Naive thymus-derived CD4-positive, alpha-beta T cell (primary cell): ENCODE results near the gene CHURC1. TPM values are rescaled to one million over a fixed set of nuclear protein-coding genes. Genes with fewer than 3 reads are reported as not detected.
A peak's percentile ranks its signal among the peaks of the same experiment; 100 is the strongest.

Experiments used
- ATAC-seq: fragments of 150-1000 bp; cut with Tn5 transposase; 2 replicates; pipeline ENCODE4 v1.10.0; 2021; ENCODE audit warnings: mild to moderate bottlenecking, moderate library complexity
- CTCF ChIA-PET: fragments of 350-600 bp; sonication (Branson Sonifier 250); formaldehyde crosslinking; loops from one replicate; lab custom pipeline; 2021; ENCODE audit warnings: antibody characterized with exemption; lab: Charles Lee
- POLR2A ChIA-PET: fragments of 350-600 bp; sonication (Branson Sonifier 250); formaldehyde crosslinking; loops from one replicate; lab custom pipeline; 2021; ENCODE audit warnings: antibody characterized with exemption, inconsistent platforms; lab: Charles Lee
- DNase-seq, 9 donors: peaks; one replicate each; pipeline versions ENCODE4 v3.0.0 to v3.0.0-alpha.2; 2020 to 2022; ENCODE audit warnings: mixed read lengths in 1 of 9
- H3K27ac ChIP-seq: one replicate; pipeline ENCODE4 v1.7.0; 2013; ENCODE audit warnings: mild to moderate bottlenecking, low read depth, low read length, moderate library complexity
- H3K27me3 ChIP-seq, 2 donors: one replicate each; pipeline ENCODE4 v1.7.0; 2013; ENCODE audit warnings: low read length in 2 of 2, mild to moderate bottlenecking in 2 of 2, moderate library complexity in 2 of 2; ENCODE audit not compliant: control insufficient read depth in 2 of 2, insufficient read depth in 2 of 2
- H3K36me3 ChIP-seq, 3 experiments: 1 replicate in 2 of 3; 2 replicates in 1 of 3; pipeline ENCODE4 v1.7.0; 2013; ENCODE audit warnings: low read length in 3 of 3, mild to moderate bottlenecking in 3 of 3, moderate library complexity in 1 of 3; ENCODE audit not compliant: insufficient read depth in 3 of 3, control insufficient read depth in 2 of 3
- H3K4me1 ChIP-seq, 2 donors: one replicate each; pipeline ENCODE4 v1.7.0; 2013; ENCODE audit warnings: low read length in 2 of 2, mild to moderate bottlenecking in 2 of 2, moderate library complexity in 1 of 2; ENCODE audit not compliant: control insufficient read depth in 2 of 2, insufficient read depth in 2 of 2
- H3K4me3 ChIP-seq: 2 replicates; pipeline ENCODE4 v1.7.0; 2013; ENCODE audit warnings: mild to moderate bottlenecking, low read length
- H3K9me3 ChIP-seq, 3 experiments: 1 replicate in 2 of 3; 2 replicates in 1 of 3; pipeline ENCODE4 v1.7.0; 2013; ENCODE audit warnings: low read length in 3 of 3; ENCODE audit not compliant: control insufficient read depth in 2 of 3
- H3K27ac Mint-ChIP-seq, 9 donors: one replicate each; pipeline ENCODE4 v1.8.0; 2020 to 2022; ENCODE audit warnings: mixed read lengths in 9 of 9, mild to moderate bottlenecking in 8 of 9, moderate library complexity in 5 of 9, inconsistent platforms in 2 of 9
- H3K27me3 Mint-ChIP-seq, 5 donors: one replicate each; pipeline ENCODE4 v1.8.0; 2021 to 2022; ENCODE audit warnings: mixed read lengths in 5 of 5, mild to moderate bottlenecking in 1 of 5
- H3K36me3 Mint-ChIP-seq, 5 donors: one replicate each; pipeline ENCODE4 v1.8.0; 2020 to 2022; ENCODE audit warnings: mixed read lengths in 5 of 5, mild to moderate bottlenecking in 3 of 5, inconsistent platforms in 1 of 5
- H3K4me1 Mint-ChIP-seq, 7 donors: one replicate each; pipeline ENCODE4 v1.8.0; 2020 to 2022; ENCODE audit warnings: mixed read lengths in 7 of 7, mild to moderate bottlenecking in 3 of 7, inconsistent platforms in 1 of 7
- H3K4me3 Mint-ChIP-seq, 10 donors: one replicate each; pipeline ENCODE4 v1.8.0; 2020 to 2022; ENCODE audit warnings: mild to moderate bottlenecking in 10 of 10, mixed read lengths in 10 of 10, moderate library complexity in 6 of 10, inconsistent platforms in 2 of 10
- H3K9me3 Mint-ChIP-seq, 11 donors: one replicate each; pipeline ENCODE4 v1.8.0; 2020 to 2022; ENCODE audit warnings: mixed read lengths in 11 of 11, mild to moderate bottlenecking in 4 of 11, inconsistent platforms in 1 of 11, moderate library complexity in 1 of 11
- intact Hi-C, 2 donors: fragments of 100-400 bp; cut with micrococcal nuclease; formaldehyde crosslinking; loops; one replicate each; pipeline ENCODE4 v1.15.1; 2023
- polyA plus RNA-seq, 2 donors: library from polyadenylated mRNA; unstranded; fragments of 300-500 nt; fragmentation: Illumina TruSeq; gene quantifications; one replicate each; pipeline ENCODE4 v1.2.3, GENCODE V29; 2021
- total RNA-seq, 6 experiments: library from RNA in 5 of 6; stranded (reverse) in 5 of 6; gene quantifications; 1 replicate in 5 of 6; 2 replicates in 1 of 6; pipeline ENCODE4 v1.2.3 and lab custom pipeline; 2021 to 2026

Gene CHURC1
- total and polyA plus RNA-seq, 7 experiments from 2014 or later, result 71.9 to 204 (median 108) TPM

DNA sequence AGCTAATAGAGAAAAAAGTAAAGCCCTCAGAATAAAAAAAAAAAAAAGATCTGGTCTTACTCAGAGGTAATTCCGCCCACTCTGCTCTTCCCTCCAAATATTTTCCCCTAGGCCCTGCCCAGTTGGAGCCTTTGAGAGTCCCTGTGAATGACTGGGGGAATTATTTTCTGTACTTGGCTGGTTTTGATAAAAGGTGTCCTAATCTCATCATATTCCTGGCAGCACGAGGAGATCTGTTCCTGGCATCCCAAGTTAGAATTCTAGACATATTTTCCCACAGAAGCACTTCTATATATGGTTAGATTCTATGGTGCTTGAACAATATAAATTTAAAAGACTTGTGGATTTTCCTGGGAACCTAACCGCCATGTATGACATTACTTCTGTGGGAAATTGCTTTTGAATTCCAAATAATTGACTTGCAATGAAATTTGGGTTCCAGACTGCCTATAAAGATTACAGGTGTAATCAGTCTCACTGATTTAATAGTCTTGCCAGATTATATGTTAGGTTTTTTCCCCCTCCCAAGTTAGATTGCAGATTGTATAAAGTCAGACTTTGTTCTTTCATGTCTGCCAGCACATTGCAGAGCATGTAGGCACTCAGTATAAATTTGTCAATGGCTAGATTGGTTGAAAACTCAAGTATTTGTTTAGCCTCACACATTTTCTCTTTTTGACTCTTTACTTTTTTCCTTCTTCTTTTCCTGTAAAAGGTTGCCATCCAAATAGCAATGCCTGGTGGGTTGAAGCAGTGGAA is 16.0 kb downstream of the CHURC1 start:
- intact Hi-C loops, result no loop called here
- Histone ChIP-seq H3K27me3 (no peaks in the 10 kb centered on the region), H3K27ac (peak overlapping the region; percentile 67), H3K4me3 (no peak overlapping the region), H3K36me3 (peaks cover 14 to 28% (median 25%) of the 10 kb centered on the region in 3 experiments), H3K4me1 (peaks cover 34 to 61% of the 10 kb centered on the region in 2 donors), H3K9me3 (peaks cover 0 to 4% (median 0%) of the 10 kb centered on the region in 3 experiments)
- H3K4me3 Mint-ChIP-seq, result peak overlapping the region in 7 of 10 donors; percentile 23 to 69 (median 55)
- peak overlapping the region in 2 of 9 donors; percentile 77 to 90 for H3K27ac Mint-ChIP-seq
- H3K36me3 Mint-ChIP-seq, result peaks cover 5 to 60% (median 35%) of the 10 kb centered on the region in 5 donors
- CTCF ChIA-PET, result interaction anchor here (0.7 kb wide), 2 partner anchors 37 to 107 kb away, joined by 3 read pairs; no protein-coding TSS in a partner anchor
- no peaks in the 10 kb centered on the region for H3K9me3 Mint-ChIP-seq
- H3K4me1 Mint-ChIP-seq, result peaks cover 18 to 37% (median 26%) of the 10 kb centered on the region in 7 donors
- DNase-seq, result no peak
- H3K27me3 Mint-ChIP-seq, result no peaks in the 10 kb centered on the region
- ATAC-seq, result no peak
- POLR2A ChIA-PET, result interaction anchor here (2.8 kb wide), 1 partner anchor 15 kb away, joined by 20 read pairs; the partner anchor contains the start of gene CHURC1

DNA sequence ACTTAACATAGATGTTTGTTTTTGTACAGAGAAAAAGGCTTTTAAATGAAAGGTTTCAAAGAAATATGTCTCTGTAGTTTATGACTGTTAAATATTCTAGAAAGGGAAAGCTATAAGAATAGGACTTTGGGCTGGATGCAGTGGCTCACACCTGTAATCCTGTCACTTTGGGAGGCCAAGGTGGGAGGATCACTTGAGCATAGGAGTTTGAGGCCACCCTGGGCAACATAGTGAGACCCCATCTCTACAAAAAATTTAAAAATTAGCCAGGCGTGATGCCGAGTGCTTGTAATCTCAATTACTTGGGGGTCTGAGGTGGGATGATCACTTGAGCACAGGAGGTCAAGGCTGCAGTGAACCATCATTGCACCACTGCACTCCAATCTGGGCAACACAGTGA is 16.9 kb downstream of the CHURC1 start:
- POLR2A ChIA-PET, result interaction anchor here (0.5 to 2.8 kb wide), 2 partner anchors 16 to 662 kb away, joined by 3 to 20 read pairs; partner anchors contain the start of gene CHURC1

DNA sequence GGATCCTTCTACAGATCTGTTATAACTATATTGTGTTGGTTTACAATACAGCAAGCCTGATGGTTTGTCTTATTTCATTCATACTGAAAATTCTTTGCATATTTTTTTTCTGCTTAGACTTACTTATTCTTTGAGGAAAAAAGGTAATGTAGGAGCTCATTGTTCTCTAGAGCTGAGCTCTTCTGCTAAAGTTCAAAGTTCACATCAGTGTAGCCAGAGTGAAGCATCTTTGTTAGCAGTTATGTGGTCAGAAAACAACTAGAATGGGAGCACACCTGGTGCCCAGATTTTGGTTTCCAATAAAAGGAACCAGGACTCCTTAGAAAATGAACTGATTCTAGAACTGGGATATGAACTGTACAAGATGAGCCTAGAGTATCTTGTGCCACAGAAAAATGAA is 18.0 kb downstream of the CHURC1 start:
- Mint-ChIP-seq H3K27me3 (no peaks in the 10 kb centered on the region), H3K4me1 (peaks cover 27 to 44% (median 35%) of the 10 kb centered on the region in 7 donors), H3K4me3 (no peak overlapping the region), H3K9me3 (no peaks in the 10 kb centered on the region), H3K36me3 (peaks cover 0 to 52% (median 29%) of the 10 kb centered on the region in 5 donors), H3K27ac (peak overlapping the region in 3 of 9 donors; percentile 9 to 65 (median 22))
- H3K27me3 ChIP-seq, result no peaks in the 10 kb centered on the region
- POLR2A ChIA-PET, result interaction anchor here (0.6 to 2.8 kb wide), 5 partner anchors 12 to 164 kb away, joined by 3 to 20 read pairs (median 4); partner anchors contain the start of gene CHURC1
- intact Hi-C loops, result no loop called here
- no peak overlapping the region for H3K4me3 ChIP-seq
- H3K36me3 ChIP-seq, result peaks cover 11 to 26% (median 14%) of the 10 kb centered on the region in 3 experiments
- CTCF ChIA-PET, result interaction anchor here (0.8 to 1.4 kb wide), 3 partner anchors 40 to 130 kb away, joined by 5 to 6 read pairs (median 6); partner anchors contain the start of gene FNTB
- peaks cover 0 to 4% (median 0%) of the 10 kb centered on the region in 3 experiments for H3K9me3 ChIP-seq
- DNase-seq, result no peak
- ATAC-seq, result no peak
- peaks cover 34 to 51% of the 10 kb centered on the region in 2 donors for H3K4me1 ChIP-seq
- H3K27ac ChIP-seq, result peak overlapping the region; percentile 67

More for the DNA sequence above, 16.9 kb downstream of the CHURC1 start:
- H3K27me3 ChIP-seq, result no peaks in the 10 kb centered on the region
- peaks cover 0 to 4% (median 0%) of the 10 kb centered on the region in 3 experiments for H3K9me3 ChIP-seq
- no peaks in the 10 kb centered on the region for H3K9me3 Mint-ChIP-seq
- intact Hi-C loops, result no loop called here
- H3K4me1 ChIP-seq, result peaks cover 34 to 61% of the 10 kb centered on the region in 2 donors
- H3K27me3 Mint-ChIP-seq, result no peaks in the 10 kb centered on the region
- H3K4me1 Mint-ChIP-seq, result peaks cover 27 to 41% (median 28%) of the 10 kb centered on the region in 7 donors
- no peak overlapping the region for H3K4me3 ChIP-seq
- H3K27ac ChIP-seq, result peak overlapping the region; percentile 67
- H3K27ac Mint-ChIP-seq, result peak overlapping the region in 1 of 9 donors; percentile 90
- CTCF ChIA-PET, result interaction anchor here (0.7 to 1.4 kb wide), 5 partner anchors 38 to 131 kb away, joined by 3 to 6 read pairs (median 6); no protein-coding TSS in a partner anchor
- DNase-seq (no peak), ATAC-seq (no peak)
- peaks cover 14 to 26% (median 21%) of the 10 kb centered on the region in 3 experiments for H3K36me3 ChIP-seq
- peak overlapping the region in 2 of 10 donors; percentile 23 to 69 for H3K4me3 Mint-ChIP-seq
- peaks cover 5 to 60% (median 36%) of the 10 kb centered on the region in 5 donors for H3K36me3 Mint-ChIP-seq

DNA sequence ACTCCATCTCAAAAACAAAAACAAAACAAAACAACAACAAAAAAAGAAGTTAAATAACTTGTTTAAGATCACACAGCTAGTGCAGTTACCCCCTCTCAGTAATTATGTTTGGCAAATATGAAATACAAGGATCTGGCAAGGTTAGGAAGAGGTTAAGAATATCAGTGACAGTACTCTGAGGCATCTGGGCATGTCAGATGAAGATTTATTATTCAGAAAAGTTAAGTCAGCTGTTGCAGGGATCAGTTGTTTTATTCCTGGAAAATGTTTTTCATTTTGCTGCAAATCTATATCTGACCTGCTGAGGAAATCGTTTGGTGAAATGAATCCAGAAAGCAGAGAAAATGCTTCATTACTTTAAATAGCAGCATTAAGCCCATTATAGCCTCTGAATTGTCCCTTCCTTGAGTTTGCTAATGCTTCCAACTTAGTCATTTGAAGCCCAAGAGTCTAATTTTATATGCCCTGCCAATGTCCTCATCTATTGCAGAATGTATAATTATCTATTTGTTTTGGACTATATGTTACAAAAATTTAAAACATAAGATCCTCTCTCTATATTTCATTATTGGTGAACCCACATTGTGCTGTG is 20.2 kb downstream of the CHURC1 start:
- peak overlapping the region in 2 of 10 donors; percentile 7 to 12 for H3K4me3 Mint-ChIP-seq
- H3K27me3 ChIP-seq, result no peaks in the 10 kb centered on the region
- H3K9me3 ChIP-seq, result no peaks in the 10 kb centered on the region
- H3K4me1 ChIP-seq, result peaks cover 16 to 30% of the 10 kb centered on the region in 2 donors
- no peak for ATAC-seq
- ChIA-PET CTCF (no interaction called here), POLR2A (interaction anchor here (1.7 kb wide), 1 partner anchor 20 kb away, joined by 8 read pairs; the partner anchor contains the start of gene CHURC1)
- no peak overlapping the region for H3K4me3 ChIP-seq
- H3K27me3 Mint-ChIP-seq, result no peaks in the 10 kb centered on the region
- intact Hi-C loops, result no loop called here
- no peaks in the 10 kb centered on the region for H3K9me3 Mint-ChIP-seq
- no peak for DNase-seq
- peaks cover 0 to 66% (median 34%) of the 10 kb centered on the region in 5 donors for H3K36me3 Mint-ChIP-seq
- peaks cover 36 to 60% (median 53%) of the 10 kb centered on the region in 7 donors for H3K4me1 Mint-ChIP-seq
- H3K27ac ChIP-seq, result no peak overlapping the region
- peak overlapping the region in 4 of 9 donors; percentile 34 to 73 (median 54) for H3K27ac Mint-ChIP-seq
- peaks cover 11 to 33% (median 17%) of the 10 kb centered on the region in 3 experiments for H3K36me3 ChIP-seq

DNA sequence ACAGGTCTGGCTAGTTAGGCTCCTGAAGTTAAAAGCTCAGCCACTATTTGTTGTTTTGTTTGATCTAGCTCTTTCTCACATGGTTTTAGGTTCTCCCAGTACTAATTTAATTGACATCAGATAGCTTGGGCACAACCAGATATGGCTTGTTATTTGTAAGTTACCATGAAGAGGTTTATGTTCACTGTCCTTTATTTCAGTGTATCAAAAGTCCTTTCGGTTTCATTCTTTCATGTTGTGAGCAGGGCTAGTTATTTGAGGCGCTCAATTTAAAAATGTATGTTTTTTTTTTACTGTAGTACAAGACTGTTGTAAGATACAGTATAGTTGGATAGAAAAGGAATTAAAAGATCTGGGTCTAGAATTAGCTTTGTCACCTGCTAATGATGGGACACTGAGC is 21.3 kb downstream of the CHURC1 start:
- DNase-seq, result no peak
- Histone ChIP-seq H3K4me3 (no peak overlapping the region), H3K4me1 (peaks cover 5 to 20% of the 10 kb centered on the region in 2 donors), H3K27me3 (no peaks in the 10 kb centered on the region), H3K9me3 (no peaks in the 10 kb centered on the region), H3K27ac (peak overlapping the region; percentile 16), H3K36me3 (peaks cover 11 to 43% (median 17%) of the 10 kb centered on the region in 3 experiments)
- Mint-ChIP-seq H3K36me3 (peaks cover 3 to 67% (median 33%) of the 10 kb centered on the region in 5 donors), H3K4me3 (peak overlapping the region in 8 of 10 donors; percentile 25 to 80 (median 62)), H3K27ac (peak overlapping the region; percentile 5 to 73 (median 38)), H3K27me3 (no peaks in the 10 kb centered on the region), H3K9me3 (no peaks in the 10 kb centered on the region), H3K4me1 (peaks cover 33 to 71% (median 63%) of the 10 kb centered on the region in 7 donors)
- no peak for ATAC-seq
- CTCF ChIA-PET, result interaction anchor here (0.7 to 1.6 kb wide), 2 partner anchors 44 to 52 kb away, joined by 3 to 9 read pairs; no protein-coding TSS in a partner anchor
- POLR2A ChIA-PET, result interaction anchor here (0.5 to 2.6 kb wide), 7 partner anchors 10 to 418 kb away, joined by 3 to 16 read pairs (median 4); partner anchors contain the start of gene CHURC1
- intact Hi-C loops, result no loop called here
